ENCODE measurements around the gene GRPEL1. TPM values are rescaled to one million over a fixed set of nuclear protein-coding genes. Genes with fewer than 3 reads are reported as not detected.

GRPEL1 gene
- total RNA-seq, 2 experiments from 2014 or later: 55.6 to 58.6 TPM

DNA sequence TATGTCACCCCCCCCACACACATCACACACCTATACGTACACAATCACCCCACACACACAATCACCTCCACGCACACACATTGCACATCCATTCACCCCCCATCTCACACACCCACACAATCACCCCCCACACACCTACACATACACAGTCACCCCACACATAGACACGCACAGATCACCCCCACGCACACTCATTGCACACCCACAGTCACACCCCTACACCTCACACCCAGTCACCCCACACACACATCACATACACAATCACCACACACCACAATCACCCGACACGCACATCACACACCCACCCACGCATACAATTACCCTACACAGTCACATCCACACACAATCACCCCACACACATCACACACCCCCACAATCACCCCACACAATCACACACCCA is 40.6 kb downstream of the GRPEL1 start:
- ChIA-PET CTCF (no interaction called here), POLR2A (no interaction called here)
- peaks cover 85% of the 10 kb centered on the region for H3K36me3 Mint-ChIP-seq (ENCODE audit: low read depth)
- TF ChIP-seq, protein P1, sequence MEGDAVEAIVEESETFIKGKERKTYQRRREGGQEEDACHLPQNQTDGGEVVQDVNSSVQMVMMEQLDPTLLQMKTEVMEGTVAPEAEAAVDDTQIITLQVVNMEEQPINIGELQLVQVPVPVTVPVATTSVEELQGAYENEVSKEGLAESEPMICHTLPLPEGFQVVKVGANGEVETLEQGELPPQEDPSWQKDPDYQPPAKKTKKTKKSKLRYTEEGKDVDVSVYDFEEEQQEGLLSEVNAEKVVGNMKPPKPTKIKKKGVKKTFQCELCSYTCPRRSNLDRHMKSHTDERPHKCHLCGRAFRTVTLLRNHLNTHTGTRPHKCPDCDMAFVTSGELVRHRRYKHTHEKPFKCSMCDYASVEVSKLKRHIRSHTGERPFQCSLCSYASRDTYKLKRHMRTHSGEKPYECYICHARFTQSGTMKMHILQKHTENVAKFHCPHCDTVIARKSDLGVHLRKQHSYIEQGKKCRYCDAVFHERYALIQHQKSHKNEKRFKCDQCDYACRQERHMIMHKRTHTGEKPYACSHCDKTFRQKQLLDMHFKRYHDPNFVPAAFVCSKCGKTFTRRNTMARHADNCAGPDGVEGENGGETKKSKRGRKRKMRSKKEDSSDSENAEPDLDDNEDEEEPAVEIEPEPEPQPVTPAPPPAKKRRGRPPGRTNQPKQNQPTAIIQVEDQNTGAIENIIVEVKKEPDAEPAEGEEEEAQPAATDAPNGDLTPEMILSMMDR (IDR thresholded peaks at IDR 0.05): no peak
- intact Hi-C loops (cut with DNase I, micrococcal nuclease): no loop called here
- H3K27me3 ChIP-seq (ENCODE audit: control insufficient read depth in 1 of 2, insufficient read depth in 2 of 2, low read length in 2 of 2): no peaks in the 10 kb centered on the region
- H3K4me1 ChIP-seq (ENCODE audit: insufficient read depth, low read length): no peaks in the 10 kb centered on the region
- no peaks in the 10 kb centered on the region for H3K9me3 ChIP-seq (ENCODE audit: control insufficient read depth in 1 of 2, insufficient read depth in 1 of 2, low read length in 2 of 2)
- no peak overlapping the region for H3K27ac ChIP-seq (ENCODE audit: low read depth in 1 of 2, low read length in 2 of 2)
- no peak overlapping the region for H3K4me3 Mint-ChIP-seq
- no peaks in the 10 kb centered on the region for H3K9me3 Mint-ChIP-seq
- ATAC-seq (ENCODE audit: poor library complexity) (no peak), DNase-seq (no peak)
- peaks cover 74% of the 10 kb centered on the region for H3K36me3 ChIP-seq (ENCODE audit: insufficient read depth, low read length)
- no peaks in the 10 kb centered on the region for H3K27me3 Mint-ChIP-seq
- H3K4me1 Mint-ChIP-seq (ENCODE audit: low read depth): no peaks in the 10 kb centered on the region
- H3K27ac Mint-ChIP-seq: no peak overlapping the region
- H3K4me3 ChIP-seq (ENCODE audit: low read length): no peak overlapping the region

DNA sequence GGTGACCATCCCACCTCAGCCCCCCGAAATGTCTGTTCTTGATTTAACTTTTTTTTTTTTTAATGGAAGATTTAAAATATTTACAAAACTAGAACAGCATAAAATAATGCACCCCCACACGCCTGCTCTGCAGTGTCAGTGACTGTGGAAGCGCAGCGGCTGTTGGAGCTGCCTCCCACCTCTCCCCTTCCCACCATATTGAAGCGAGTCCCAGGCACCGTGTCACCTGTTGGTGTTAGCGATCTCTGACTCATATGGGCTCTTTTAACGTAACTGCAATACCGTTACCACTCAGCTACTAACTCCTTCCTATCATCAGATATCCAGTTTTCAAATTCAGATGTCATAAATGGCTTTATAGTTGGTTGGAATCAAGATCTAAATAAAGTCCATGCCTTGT is 41.8 kb downstream of the GRPEL1 start:
- no peaks in the 10 kb centered on the region for H3K9me3 Mint-ChIP-seq
- POLR2A ChIA-PET: no interaction called here

DNA sequence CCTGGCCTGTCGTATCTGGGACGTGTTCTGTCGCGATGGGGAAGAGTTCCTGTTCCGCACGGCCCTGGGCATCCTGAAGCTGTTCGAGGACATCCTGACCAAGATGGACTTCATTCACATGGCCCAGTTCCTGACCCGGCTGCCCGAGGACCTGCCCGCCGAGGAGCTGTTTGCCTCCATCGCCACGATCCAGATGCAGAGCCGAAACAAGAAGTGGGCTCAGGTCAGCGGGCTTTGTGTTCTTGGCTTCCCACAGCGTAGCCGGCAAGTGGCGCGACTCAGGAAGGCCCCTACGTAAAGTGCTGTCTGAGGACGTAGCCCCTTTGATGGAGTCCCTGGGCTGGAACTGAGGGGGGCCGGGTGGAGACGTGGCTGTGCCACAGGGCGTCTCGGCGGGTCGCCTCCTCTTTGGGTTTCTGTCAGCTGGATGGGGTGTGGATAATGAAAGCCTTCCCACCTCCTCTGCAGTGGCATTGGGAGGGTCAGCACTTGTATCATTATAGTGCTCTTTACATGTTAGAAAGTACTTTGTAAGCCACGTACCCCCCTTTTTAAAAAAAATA is 42.7 kb downstream of the GRPEL1 start:
- no peaks in the 10 kb centered on the region for H3K9me3 ChIP-seq (ENCODE audit: control insufficient read depth in 1 of 2, insufficient read depth in 1 of 2, low read length in 2 of 2)
- ChIA-PET POLR2A (no interaction called here), CTCF (no interaction called here)
- peaks cover 83% of the 10 kb centered on the region for H3K36me3 Mint-ChIP-seq (ENCODE audit: low read depth)
- DNase-seq: no peak
- TF ChIP-seq, protein P1 (IDR thresholded peaks at IDR 0.05): no peak
- ATAC-seq (ENCODE audit: poor library complexity): no peak
- no peaks in the 10 kb centered on the region for H3K4me1 ChIP-seq (ENCODE audit: insufficient read depth, low read length)
- no peaks in the 10 kb centered on the region for H3K27me3 Mint-ChIP-seq
- no peak overlapping the region for H3K4me3 ChIP-seq (ENCODE audit: low read length)
- no peak overlapping the region for H3K27ac ChIP-seq (ENCODE audit: low read depth in 1 of 2, low read length in 2 of 2)
- no peak overlapping the region for H3K27ac Mint-ChIP-seq
- no peaks in the 10 kb centered on the region for H3K9me3 Mint-ChIP-seq
- peaks cover 71% of the 10 kb centered on the region for H3K36me3 ChIP-seq (ENCODE audit: insufficient read depth, low read length)
- H3K4me1 Mint-ChIP-seq (ENCODE audit: low read depth): no peaks in the 10 kb centered on the region
- H3K4me3 Mint-ChIP-seq: no peak overlapping the region
- H3K27me3 ChIP-seq (ENCODE audit: control insufficient read depth in 1 of 2, insufficient read depth in 2 of 2, low read length in 2 of 2): no peaks in the 10 kb centered on the region
- intact Hi-C loops (cut with DNase I, micrococcal nuclease): no loop called here

More for the DNA sequence above, 41.8 kb downstream of the GRPEL1 start:
- TF ChIP-seq, protein P1 (IDR thresholded peaks at IDR 0.05): no peak
- no peaks in the 10 kb centered on the region for H3K9me3 ChIP-seq (ENCODE audit: control insufficient read depth in 1 of 2, insufficient read depth in 1 of 2, low read length in 2 of 2)
- no peak overlapping the region for H3K4me3 ChIP-seq (ENCODE audit: low read length)
- intact Hi-C loops (cut with DNase I, micrococcal nuclease): no loop called here
- Mint-ChIP-seq H3K27ac (no peak overlapping the region), H3K27me3 (no peaks in the 10 kb centered on the region), H3K36me3 (ENCODE audit: low read depth) (peaks cover 83% of the 10 kb centered on the region), H3K4me1 (ENCODE audit: low read depth) (no peaks in the 10 kb centered on the region), H3K4me3 (no peak overlapping the region)
- no peak for DNase-seq
- CTCF ChIA-PET: no interaction called here
- no peaks in the 10 kb centered on the region for H3K27me3 ChIP-seq (ENCODE audit: control insufficient read depth in 1 of 2, insufficient read depth in 2 of 2, low read length in 2 of 2)
- H3K27ac ChIP-seq (ENCODE audit: low read depth in 1 of 2, low read length in 2 of 2): no peak overlapping the region
- ATAC-seq (ENCODE audit: poor library complexity): no peak
- no peaks in the 10 kb centered on the region for H3K4me1 ChIP-seq (ENCODE audit: insufficient read depth, low read length)
- peaks cover 72% of the 10 kb centered on the region for H3K36me3 ChIP-seq (ENCODE audit: insufficient read depth, low read length)

Data from CD4-positive, alpha-beta T cell (primary cell).